GM19397 (cell line): Measurements from ENCODE around the gene ZSWIM1.
A peak's percentile ranks its signal among the peaks of the same experiment; 100 is the strongest.
"Not testable (repeated sequence)": the region's sequence is repeated elsewhere in the genome, so short reads cannot be mapped to it uniquely, and the experiment has no call there.

Experiments used
- ATAC-seq: cut with Tn5 transposase; IDR thresholded peaks from one replicate; pipeline ENCODE4 v1.9.1; 2021; ENCODE audit warnings: mild to moderate bottlenecking, moderate library complexity; ENCODE audit not compliant: unreplicated experiment

The ZSWIM1 gene

GRCh38 chr20:45853484-45853883 lies 27.5 kb upstream of the ZSWIM1 start:
- ATAC-seq, result no peak

- peak; percentile 95 for ATAC-seq
Observed at GRCh38 chr20:45857114-45857881, 23.7 kb upstream of the ZSWIM1 start, which contains the start of the genes ACOT8 and ZSWIM3. Gene ACOT8 (minus strand): TSS chr20:45857392. CDS start chr20:45857315, 77 bp downstream. Gene ZSWIM3 (plus strand): TSS chr20:45857614. CDS start chr20:45857826, 212 bp downstream.

GRCh38 chr20:45857882-45858216 lies 23.2 kb upstream of the ZSWIM1 start:
- ATAC-seq, result peak; percentile 11

GRCh38 chr20:45859916-45860315 lies 21.1 kb upstream of the ZSWIM1 start:
- no peak for ATAC-seq

GRCh38 chr20:45860560-45861220 lies 20.3 kb upstream of the ZSWIM1 start:
- ATAC-seq, result no peak

GRCh38 chr20:45861221-45862075 lies 19.6 kb upstream of the ZSWIM1 start:
- ATAC-seq, result no peak

- no peak for ATAC-seq
Observed at GRCh38 chr20:45863543-45864470, 17.2 kb upstream of the ZSWIM1 start.

- no peak for ATAC-seq
Observed at GRCh38 chr20:45866454-45866853, 14.6 kb upstream of the ZSWIM1 start.

GRCh38 chr20:45867136-45867818 lies 13.8 kb upstream of the ZSWIM1 start:
- ATAC-seq, result no peak

- no peak for ATAC-seq
Observed at GRCh38 chr20:45867819-45868176, 13.2 kb upstream of the ZSWIM1 start.

- no peak for ATAC-seq
Observed at GRCh38 chr20:45872626-45873025, 8.4 kb upstream of the ZSWIM1 start.

GRCh38 chr20:45873409-45874103 lies 7.5 kb upstream of the ZSWIM1 start:
- no peak for ATAC-seq

- not testable (repeated sequence) for ATAC-seq
Observed at GRCh38 chr20:45874104-45874481, 6.9 kb upstream of the ZSWIM1 start.

- no peak for ATAC-seq
Observed at GRCh38 chr20:45874576-45874975, 6.5 kb upstream of the ZSWIM1 start.

- no peak for ATAC-seq
Observed at GRCh38 chr20:45878076-45878761, 2.8 kb upstream of the ZSWIM1 start.

GRCh38 chr20:45882469-45883099 lies 1.6 kb downstream of the ZSWIM1 start:
- ATAC-seq, result no peak

- ATAC-seq, result no peak
Observed at GRCh38 chr20:45883100-45883469, 2.1 kb downstream of the ZSWIM1 start.

- ATAC-seq, result no peak
Observed at GRCh38 chr20:45886590-45887345, 5.7 kb downstream of the ZSWIM1 start.
